IMR-90 (cell line): Measurements from ENCODE around the gene DUSP22. TPM values are rescaled to one million over a fixed set of nuclear protein-coding genes. Genes with fewer than 3 reads are reported as not detected.

Experiments
- ATAC-seq: fragments of 200-7000 bp; cut with Tn5 transposase; 2 replicates; pipeline ENCODE4 v1.9.1; 2020; ENCODE audit warnings: low read depth, mild to moderate bottlenecking, moderate library complexity
- BruUV-seq: library from RNA; stranded (reverse); fragments of 400-500 nt; replicated peaks from 2 replicates; lab custom pipeline; 2021; lab: Mats Ljungman, UMichigan
- CTCF ChIA-PET: fragments of 300-600 bp; formaldehyde crosslinking; extraction: SDS; loops from one replicate; lab custom pipeline; 2021; ENCODE audit warnings: antibody characterized with exemption; lab: Yijun Ruan, JAX
- POLR2A ChIA-PET: fragments of 300-600 bp; sonication (Branson Sonifier 250); formaldehyde crosslinking; loops from one replicate; lab custom pipeline; 2022; ENCODE audit warnings: antibody characterized with exemption; ENCODE audit not compliant: unreplicated experiment; lab: Charles Lee
- DNase-seq: peaks from one replicate; pipeline ENCODE4 v3.0.0; 2013
- H2AFZ ChIP-seq: replicated peaks from 2 replicates; pipeline ENCODE3; 2013; ENCODE audit warnings: low read length, mild to moderate bottlenecking; ENCODE audit not compliant: poor library complexity
- H2AK5ac ChIP-seq: 2 replicates; pipeline ENCODE4 v1.6.1; 2013; ENCODE audit warnings: low read depth, low read length, inconsistent platforms
- H2AK9ac ChIP-seq: replicated peaks from 2 replicates; pipeline ENCODE3; 2013; ENCODE audit warnings: mild to moderate bottlenecking, low read depth, low read length, moderate library complexity; ENCODE audit not compliant: poor library complexity
- H2BK120ac ChIP-seq: 2 replicates; pipeline ENCODE4 v1.6.1; 2013; ENCODE audit warnings: low read depth, low read length, inconsistent platforms
- H2BK15ac ChIP-seq: 3 replicates; pipeline ENCODE4 v1.6.1; 2013; ENCODE audit warnings: low read depth, low read length, inconsistent platforms
- H2BK20ac ChIP-seq: 2 replicates; pipeline ENCODE4 v1.6.1; 2013; ENCODE audit warnings: low read depth, mild to moderate bottlenecking, inconsistent platforms, low read length, moderate library complexity
- H2BK5ac ChIP-seq: 2 replicates; pipeline ENCODE4 v1.6.1; 2013; ENCODE audit warnings: mild to moderate bottlenecking, low read depth, low read length, inconsistent platforms; ENCODE audit not compliant: poor library complexity, severe bottlenecking
- H3K14ac ChIP-seq: replicated peaks from 2 replicates; pipeline ENCODE4 v1.6.1; 2013; ENCODE audit warnings: low read depth, low read length, inconsistent platforms
- H3K18ac ChIP-seq: 2 replicates; pipeline ENCODE4 v1.6.1; 2013; ENCODE audit warnings: low read depth, low read length, control low read depth
- H3K23ac ChIP-seq: 2 replicates; pipeline ENCODE4 v1.6.1; 2013; ENCODE audit warnings: low read depth, low read length, inconsistent platforms
- H3K27ac ChIP-seq: 2 replicates; pipeline ENCODE4 v1.5.1; 2013; ENCODE audit warnings: mild to moderate bottlenecking, control low read depth, low read length; ENCODE audit not compliant: insufficient read depth
- H3K27me3 ChIP-seq: 2 replicates; pipeline ENCODE4 v1.6.1; 2013; ENCODE audit warnings: low read length; ENCODE audit not compliant: control insufficient read depth, insufficient read depth
- H3K36me3 ChIP-seq: 2 replicates; pipeline ENCODE4 v1.6.1; 2013; ENCODE audit warnings: low read length, mixed read lengths; ENCODE audit not compliant: control insufficient read depth, insufficient read depth
- H3K4ac ChIP-seq: 2 replicates; pipeline ENCODE4 v1.6.1; 2013; ENCODE audit warnings: low read depth, low read length, inconsistent platforms
- H3K4me1 ChIP-seq: 2 replicates; pipeline ENCODE4 v1.6.1; 2013; ENCODE audit warnings: low read length, mixed read lengths; ENCODE audit not compliant: control insufficient read depth, insufficient read depth
- H3K4me2 ChIP-seq: 2 replicates; pipeline ENCODE4 v1.6.1; 2013; ENCODE audit warnings: low read depth, mild to moderate bottlenecking, control low read depth, low read length, moderate library complexity
- H3K4me3 ChIP-seq: 2 replicates; pipeline ENCODE4 v1.5.1; 2013; ENCODE audit warnings: low read depth, mild to moderate bottlenecking, control low read depth, low read length, moderate library complexity; ENCODE audit not compliant: insufficient read depth
- H3K56ac ChIP-seq: 2 replicates; pipeline ENCODE4 v1.6.1; 2013; ENCODE audit warnings: low read length, inconsistent platforms; ENCODE audit not compliant: insufficient read depth; ENCODE audit errors: extremely low read depth
- H3K79me1 ChIP-seq, 2 experiments: 2 replicates each; pipeline ENCODE4 v1.6.1; 2013; ENCODE audit warnings: low read length in 2 of 2, inconsistent platforms in 1 of 2, low read depth in 1 of 2
- H3K9ac ChIP-seq: 2 replicates; pipeline ENCODE4 v1.6.1; 2013; ENCODE audit warnings: low read depth, low read length, control low read depth
- H3K9me1 ChIP-seq: 2 replicates; pipeline ENCODE4 v1.6.1; 2013; ENCODE audit warnings: low read length, inconsistent platforms; ENCODE audit not compliant: insufficient read depth
- H3K9me3 ChIP-seq: 2 replicates; pipeline ENCODE4 v1.6.1; 2013; ENCODE audit warnings: low read length; ENCODE audit not compliant: control insufficient read depth, insufficient read depth
- H4K20me1 ChIP-seq: 2 replicates; pipeline ENCODE4 v1.6.1; 2013; ENCODE audit warnings: low read length, inconsistent platforms; ENCODE audit not compliant: insufficient read depth
- H4K5ac ChIP-seq: 2 replicates; pipeline ENCODE4 v1.6.1; 2013; ENCODE audit warnings: mild to moderate bottlenecking, low read depth, low read length, control low read depth
- H4K8ac ChIP-seq, 2 experiments: 2 replicates each; pipeline ENCODE4 v1.6.1; 2013; ENCODE audit warnings: low read depth in 2 of 2, low read length in 2 of 2, control low read depth in 1 of 2, inconsistent platforms in 1 of 2
- H4K91ac ChIP-seq: 2 replicates; pipeline ENCODE4 v1.6.1; 2013; ENCODE audit warnings: low read depth, low read length, inconsistent platforms; ENCODE audit not compliant: insufficient read depth
- BHLHE40 ChIP-seq: fragments of 150-350 bp; IDR thresholded peaks from 2 replicates; pipeline ENCODE4 v1.6.1; 2016; ENCODE audit warnings: mild to moderate bottlenecking, low read depth, low read length
- CEBPB ChIP-seq: IDR thresholded peaks from 2 replicates; pipeline ENCODE4 v1.6.1; 2012; ENCODE audit warnings: low read depth, low read length, improper control_type of control experiment
- CHD1 ChIP-seq: IDR thresholded peaks from 2 replicates; pipeline ENCODE4 v1.6.1; 2012; ENCODE audit warnings: low read depth, low read length, improper control_type of control experiment
- CTCF ChIP-seq: conservative IDR thresholded peaks from 2 replicates; pipeline ENCODE4 v1.5.1; 2012; ENCODE audit warnings: mild to moderate bottlenecking, low read depth, low read length, improper control_type of control experiment
- ELK1 ChIP-seq: fragments of 150-350 bp; IDR thresholded peaks from 2 replicates; pipeline ENCODE4 v1.6.1; 2016; ENCODE audit warnings: low read depth, mild to moderate bottlenecking, low read length, moderate library complexity, borderline replicate concordance
- FOS ChIP-seq: fragments of 150-350 bp; IDR thresholded peaks from 2 replicates; pipeline ENCODE4 v1.6.1; 2016; ENCODE audit warnings: low read depth, low read length
- MAFK ChIP-seq: IDR thresholded peaks from 2 replicates; pipeline ENCODE4 v1.6.1; 2012; ENCODE audit warnings: low read depth, low read length, improper control_type of control experiment
- MAZ ChIP-seq: IDR thresholded peaks from 2 replicates; pipeline ENCODE4 v1.6.1; 2012; ENCODE audit warnings: low read depth, mild to moderate bottlenecking, low read length, improper control_type of control experiment, moderate library complexity, borderline replicate concordance
- MXI1 ChIP-seq: IDR thresholded peaks from 2 replicates; pipeline ENCODE4 v1.6.1; 2012; ENCODE audit warnings: low read depth, mild to moderate bottlenecking, low read length, moderate library complexity, borderline replicate concordance
- NFE2L2 ChIP-seq: fragments of 150-350 bp; IDR thresholded peaks from 2 replicates; pipeline ENCODE4 v1.6.1; 2016; ENCODE audit warnings: low read depth, mild to moderate bottlenecking, low read length
- POLR2A ChIP-seq: IDR thresholded peaks from 2 replicates; pipeline ENCODE4 v1.6.1; 2012; ENCODE audit warnings: mild to moderate bottlenecking, low read depth, low read length
- RCOR1 ChIP-seq: IDR thresholded peaks from 2 replicates; pipeline ENCODE4 v1.6.1; 2012; ENCODE audit warnings: mild to moderate bottlenecking, low read length, improper control_type of control experiment; ENCODE audit not compliant: insufficient replicate concordance
- RFX5 ChIP-seq: IDR thresholded peaks from 2 replicates; pipeline ENCODE4 v1.8.0; 2012; ENCODE audit warnings: low read depth, mild to moderate bottlenecking, low read length, moderate library complexity
- SMC3 ChIP-seq: fragments of 150-350 bp; IDR thresholded peaks from 2 replicates; pipeline ENCODE4 v1.6.1; 2016; ENCODE audit warnings: low read depth, mild to moderate bottlenecking, antibody characterized with exemption, low read length, moderate library complexity
- USF2 ChIP-seq: fragments of 150-350 bp; IDR thresholded peaks from 2 replicates; pipeline ENCODE4 v1.6.1; 2017; ENCODE audit warnings: mild to moderate bottlenecking, antibody characterized with exemption, low read length, low read depth
- WGBS, 2 experiments: methylation state at CpG; one replicate each; pipeline versions ENCODE4 v1.1.5 to v1.1.7; 2013; ENCODE audit warnings: missing lambda C conversion rate in 2 of 2; ENCODE audit not compliant: insufficient read length in 1 of 2; ENCODE audit errors: extremely low coverage in 2 of 2; 5-methylcytosine and 5-hydroxymethylcytosine counted together
- dilution Hi-C: fragments of 300-500 bp; cut with HindIII; formaldehyde crosslinking; loops from one replicate; pipeline ENCODE4 v1.14.3; 2018; ENCODE audit warnings: low sequenced_read_pairs; ENCODE audit not compliant: unreplicated experiment
- in situ Hi-C: fragments of 300-500 bp; cut with MboI; formaldehyde crosslinking; loops from 3 replicates; pipeline ENCODE4 v1.14.3; 2019; ENCODE audit warnings: low sequenced_read_pairs, inconsistent platforms, mixed read lengths
- intact Hi-C: fragments of 100-400 bp; cut with micrococcal nuclease; formaldehyde crosslinking; loops from 2 replicates; pipeline ENCODE4 v1.10.0; 2022
- polyA plus RNA-seq, 3 experiments: library from polyadenylated mRNA; depleted of rRNA; stranded (reverse); fragments of >200 nt; gene quantifications; 2 replicates each; pipeline ENCODE4 v1.2.3, GENCODE V29; 2012; ENCODE audit warnings: low replicate concordance in 1 of 3
- total RNA-seq: library from RNA; depleted of rRNA; stranded (reverse); fragments of >200 nt; gene quantifications from 2 replicates; pipeline ENCODE4 v1.2.3, GENCODE V29; 2012

DUSP22 gene
- total and polyA plus RNA-seq, 2 of the 4 experiments (the other 2 are of a cell fraction): 7.1 to 8.2 TPM

GRCh38 chr6:305371-306206 lies 13.3 kb downstream of the DUSP22 start:
- ATAC-seq: no peak
- dilution Hi-C loops: no loop called here
- intact Hi-C loops: no loop called here
- TF ChIP-seq POLR2A (no peak), ELK1 (no peak), SMC3 (no peak), CEBPB (no peak), USF2 (no peak), BHLHE40 (no peak), RFX5 (no peak), NFE2L2 (no peak), MAZ (no peak), MXI1 (no peak), CHD1 (no peak), RCOR1 (no peak), CTCF (no peak), MAFK (no peak), FOS (no peak)

More at GRCh38 chr6:305371-306206, 13.3 kb downstream of the DUSP22 start:
- DNase-seq: no peak
- Histone ChIP-seq H3K18ac (no peak overlapping the region), H3K14ac (no peak overlapping the region), H3K27me3 (no peaks in the 10 kb centered on the region), H2AK5ac (no peak overlapping the region), H3K27ac (no peak overlapping the region), H3K4me2 (no peak overlapping the region), H3K9ac (no peak overlapping the region), H3K4ac (no peak overlapping the region), H2AK9ac (no peak overlapping the region), H3K23ac (no peak overlapping the region), H4K8ac (no peak overlapping the region), H3K4me1 (no peaks in the 10 kb centered on the region), H3K56ac (no peak overlapping the region), H2BK20ac (no peak overlapping the region), H3K79me1 (no peaks in the 10 kb centered on the region; a peak in 1 of 4 replicates), H4K20me1 (no peaks in the 10 kb centered on the region), H3K9me3 (peaks cover 5% of the 10 kb centered on the region; the same call in 1 of the 2 replicates), H2AFZ (no peak overlapping the region), H2BK15ac (no peak overlapping the region), H2BK120ac (no peak overlapping the region), H3K9me1 (no peaks in the 10 kb centered on the region), H3K36me3 (no peaks in the 10 kb centered on the region), H4K91ac (no peak overlapping the region), H3K4me3 (no peak overlapping the region), H4K5ac (no peak overlapping the region), H2BK5ac (no peak overlapping the region)
- 42% methylated on average over 4 of the region's 5 CpGs; no CpG with 5 or more reads in 1 of the 2 experiments for whole genome bisulfite sequencing, 2 experiments
- BruUV-seq: no TSS peak
- in situ Hi-C loops: no loop called here
- ChIA-PET POLR2A (no interaction called here), CTCF (interaction anchor here (0.6 kb wide), 1 partner anchor 10 kb away, joined by 3 read pairs; no protein-coding TSS in a partner anchor)
